ENCODE measurements around the gene VAV2.

DNA sequence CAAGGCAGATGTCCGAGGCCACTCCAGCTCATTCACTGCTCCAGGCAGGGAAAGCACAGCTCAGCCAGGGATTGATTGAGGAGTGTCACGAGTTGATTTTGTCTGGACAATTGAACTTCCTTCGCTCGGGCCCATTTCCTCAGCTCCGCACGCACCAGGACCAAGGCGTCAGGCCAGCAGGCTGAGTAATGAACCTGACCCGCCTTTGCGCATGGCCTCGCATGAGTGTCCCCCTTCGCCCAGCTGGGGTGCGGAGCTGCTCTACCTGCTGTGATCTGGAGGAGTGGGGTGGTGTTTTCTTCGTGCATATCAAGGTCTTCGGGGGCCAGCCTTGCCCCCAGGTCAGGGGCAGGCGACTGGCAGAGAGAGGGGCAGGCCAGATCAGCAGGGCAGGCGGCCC is 44.0 kb downstream of the VAV2 start:
- TF ChIP-seq EZH2 (IDR thresholded peaks at IDR 0.05; ENCODE audit: low read length, unreplicated experiment), result no peak
- TF ChIP-seq, protein P1, sequence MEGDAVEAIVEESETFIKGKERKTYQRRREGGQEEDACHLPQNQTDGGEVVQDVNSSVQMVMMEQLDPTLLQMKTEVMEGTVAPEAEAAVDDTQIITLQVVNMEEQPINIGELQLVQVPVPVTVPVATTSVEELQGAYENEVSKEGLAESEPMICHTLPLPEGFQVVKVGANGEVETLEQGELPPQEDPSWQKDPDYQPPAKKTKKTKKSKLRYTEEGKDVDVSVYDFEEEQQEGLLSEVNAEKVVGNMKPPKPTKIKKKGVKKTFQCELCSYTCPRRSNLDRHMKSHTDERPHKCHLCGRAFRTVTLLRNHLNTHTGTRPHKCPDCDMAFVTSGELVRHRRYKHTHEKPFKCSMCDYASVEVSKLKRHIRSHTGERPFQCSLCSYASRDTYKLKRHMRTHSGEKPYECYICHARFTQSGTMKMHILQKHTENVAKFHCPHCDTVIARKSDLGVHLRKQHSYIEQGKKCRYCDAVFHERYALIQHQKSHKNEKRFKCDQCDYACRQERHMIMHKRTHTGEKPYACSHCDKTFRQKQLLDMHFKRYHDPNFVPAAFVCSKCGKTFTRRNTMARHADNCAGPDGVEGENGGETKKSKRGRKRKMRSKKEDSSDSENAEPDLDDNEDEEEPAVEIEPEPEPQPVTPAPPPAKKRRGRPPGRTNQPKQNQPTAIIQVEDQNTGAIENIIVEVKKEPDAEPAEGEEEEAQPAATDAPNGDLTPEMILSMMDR (conservative IDR thresholded peaks at IDR 0.05; ENCODE audit: low read depth, low read length), result no peak
